CD8-positive, alpha-beta memory T cell (primary cell): ENCODE results near the gene PTPRQ. TPM values are rescaled to one million over a fixed set of nuclear protein-coding genes. Genes with fewer than 3 reads are reported as not detected.

Experiments
- CTCF ChIA-PET: fragments of 350-600 bp; sonication (Branson Sonifier 250); formaldehyde crosslinking; loops from one replicate; lab custom pipeline; 2021; ENCODE audit warnings: antibody characterized with exemption; lab: Charles Lee
- POLR2A ChIA-PET: fragments of 350-600 bp; sonication (Branson Sonifier 250); formaldehyde crosslinking; loops from one replicate; lab custom pipeline; 2021; ENCODE audit warnings: antibody characterized with exemption; lab: Charles Lee
- DNase-seq, 5 donors: peaks; one replicate each; pipeline versions ENCODE4 v3.0.0 to v3.0.0-alpha.2; 2020 to 2022; ENCODE audit warnings: mixed read lengths in 1 of 5
- H3K27ac ChIP-seq: one replicate; pipeline ENCODE4 v1.7.0; 2013; ENCODE audit warnings: low read depth, mild to moderate bottlenecking, low read length, moderate library complexity
- H3K27me3 ChIP-seq: 2 replicates; pipeline ENCODE4 v1.7.0; 2013; ENCODE audit warnings: low read length, mild to moderate bottlenecking; ENCODE audit not compliant: insufficient read depth, poor library complexity, severe bottlenecking
- H3K36me3 ChIP-seq: 2 replicates; pipeline ENCODE4 v1.7.0; 2013; ENCODE audit warnings: mild to moderate bottlenecking, low read length, moderate library complexity; ENCODE audit not compliant: insufficient read depth
- H3K4me1 ChIP-seq: 2 replicates; pipeline ENCODE4 v1.7.0; 2013; ENCODE audit warnings: mild to moderate bottlenecking, low read length, moderate library complexity; ENCODE audit not compliant: insufficient read depth
- H3K4me3 ChIP-seq: 2 replicates; pipeline ENCODE4 v1.7.0; 2013; ENCODE audit warnings: mild to moderate bottlenecking, low read length
- H3K9me3 ChIP-seq: 2 replicates; pipeline ENCODE4 v1.7.0; 2013; ENCODE audit warnings: mild to moderate bottlenecking, low read length
- H3K27ac Mint-ChIP-seq, 8 donors: one replicate each; pipeline ENCODE4 v1.8.0; 2020 to 2021; ENCODE audit warnings: mixed read lengths in 8 of 8, mild to moderate bottlenecking in 6 of 8, inconsistent platforms in 3 of 8, moderate library complexity in 3 of 8
- H3K27me3 Mint-ChIP-seq, 2 donors: one replicate each; pipeline ENCODE4 v1.8.0; 2020 to 2021; ENCODE audit warnings: mixed read lengths in 2 of 2, mild to moderate bottlenecking in 1 of 2, moderate library complexity in 1 of 2
- H3K36me3 Mint-ChIP-seq, 3 donors: one replicate each; pipeline ENCODE4 v1.8.0; 2020 to 2021; ENCODE audit warnings: mixed read lengths in 3 of 3, inconsistent platforms in 1 of 3, mild to moderate bottlenecking in 1 of 3
- H3K4me1 Mint-ChIP-seq, 3 donors: one replicate each; pipeline ENCODE4 v1.8.0; 2020 to 2021; ENCODE audit warnings: mixed read lengths in 3 of 3, inconsistent platforms in 1 of 3, mild to moderate bottlenecking in 1 of 3
- H3K4me3 Mint-ChIP-seq, 7 donors: one replicate each; pipeline ENCODE4 v1.8.0; 2020 to 2021; ENCODE audit warnings: mixed read lengths in 7 of 7, mild to moderate bottlenecking in 6 of 7, moderate library complexity in 4 of 7, inconsistent platforms in 2 of 7
- H3K9me3 Mint-ChIP-seq, 5 donors: one replicate each; pipeline ENCODE4 v1.8.0; 2020 to 2022; ENCODE audit warnings: mixed read lengths in 5 of 5, mild to moderate bottlenecking in 3 of 5, moderate library complexity in 2 of 5, inconsistent platforms in 1 of 5
- polyA plus RNA-seq: library from polyadenylated mRNA; unstranded; fragments of 300-500 nt; fragmentation: Illumina TruSeq; gene quantifications from one replicate; pipeline ENCODE4 v1.2.3, GENCODE V29; 2021
- total RNA-seq, 2 experiments: library from RNA; stranded (reverse); gene quantifications; one replicate each; pipeline ENCODE4 v1.2.3, GENCODE V29; 2021

The PTPRQ gene
- total and polyA plus RNA-seq, 3 experiments from 2014 or later = not detected

DNA sequence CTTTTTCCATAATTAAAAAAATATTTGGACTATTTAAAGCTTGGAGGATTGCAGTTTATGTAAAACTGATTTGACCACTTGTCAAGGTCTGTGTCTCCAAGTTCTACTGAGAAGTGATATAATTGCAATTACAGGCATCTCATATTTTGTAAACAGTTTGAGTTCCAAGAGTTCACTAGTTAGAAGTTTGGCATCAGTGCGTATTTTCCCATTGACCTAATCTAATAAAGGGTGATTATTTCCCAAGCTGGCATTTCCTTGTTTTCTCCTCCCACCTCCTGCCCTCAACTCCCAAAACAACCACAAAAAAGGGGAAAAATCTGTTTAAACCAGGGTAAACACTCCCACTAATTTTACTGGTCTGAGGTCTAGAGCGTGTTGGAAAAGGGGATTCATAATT, 260.4 kb downstream of the PTPRQ start:
- H3K27me3 ChIP-seq = no peaks in the 10 kb centered on the region

DNA sequence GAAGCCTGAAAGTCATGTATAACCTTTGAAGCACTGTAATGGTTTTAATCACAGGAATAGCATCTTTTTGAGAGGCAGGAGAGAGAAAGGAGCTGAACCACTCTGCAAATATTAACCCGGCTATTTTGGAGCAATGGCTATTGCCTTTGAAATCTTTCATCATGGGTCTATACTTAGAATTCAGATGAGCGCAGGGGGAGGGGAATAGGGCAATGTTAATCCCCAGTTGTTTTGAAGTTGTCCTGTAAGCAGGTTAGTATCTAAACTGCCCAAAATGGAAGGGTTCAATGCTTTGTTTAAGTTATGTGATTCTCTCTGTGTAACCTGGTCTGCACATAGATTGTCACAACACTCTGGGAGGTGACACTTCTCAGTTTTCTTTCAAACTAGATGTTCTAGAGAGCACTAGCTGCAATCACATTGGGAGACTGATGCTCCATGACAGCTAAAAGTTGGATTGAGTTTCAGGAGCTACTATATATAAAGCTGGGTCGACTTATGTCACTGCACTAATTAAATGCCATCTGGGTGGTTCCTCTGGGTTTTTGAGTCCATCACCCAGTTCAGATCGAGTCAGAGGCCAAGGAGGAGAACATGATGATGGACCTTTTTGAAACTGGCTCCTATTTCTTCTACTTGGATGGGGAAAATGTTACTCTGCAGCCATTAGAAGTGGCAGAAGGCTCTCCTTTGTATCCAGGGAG, 263.2 kb downstream of the PTPRQ start, which contains the start of gene MYF6:
TSS of gene MYF6 (plus strand) at position 509 of the 704 bp plus-strand sequence. CDS start at position 595, 86 bp downstream.
- Histone ChIP-seq H3K4me1 (no peaks in the 10 kb centered on the region), H3K36me3 (no peaks in the 10 kb centered on the region), H3K27me3 (no peaks in the 10 kb centered on the region), H3K9me3 (no peaks in the 10 kb centered on the region), H3K27ac (no peak within 1 kb of the TSS), H3K4me3 (no peak within 1 kb of the TSS)
- no peak within 1 kb of the TSS for H3K27ac Mint-ChIP-seq
- peaks cover 10 to 20% (median 11%) of the 10 kb centered on the region in 5 donors for H3K9me3 Mint-ChIP-seq
- H3K4me3 Mint-ChIP-seq = peak within 1 kb of the TSS in 1 of 7 donors; percentile 40
- peaks cover 14 to 23% of the 10 kb centered on the region in 2 donors for H3K27me3 Mint-ChIP-seq
- CTCF ChIA-PET = no interaction called here
- no peak for DNase-seq
- no peaks in the 10 kb centered on the region for H3K4me1 Mint-ChIP-seq
- POLR2A ChIA-PET = no interaction called here
- no peaks in the 10 kb centered on the region for H3K36me3 Mint-ChIP-seq

More for the DNA sequence above, 260.4 kb downstream of the PTPRQ start:
- no peak overlapping the region for H3K4me3 ChIP-seq
- ChIA-PET POLR2A (no interaction called here), CTCF (no interaction called here)
- peaks cover 3 to 14% (median 10%) of the 10 kb centered on the region in 5 donors for H3K9me3 Mint-ChIP-seq
- H3K27ac Mint-ChIP-seq = no peak overlapping the region
- no peak overlapping the region for H3K27ac ChIP-seq
- H3K9me3 ChIP-seq = no peaks in the 10 kb centered on the region
- no peaks in the 10 kb centered on the region for H3K36me3 Mint-ChIP-seq
- H3K36me3 ChIP-seq = no peaks in the 10 kb centered on the region
- H3K4me1 ChIP-seq = no peaks in the 10 kb centered on the region
- no peak overlapping the region for H3K4me3 Mint-ChIP-seq
- H3K27me3 Mint-ChIP-seq = peaks cover 5 to 22% of the 10 kb centered on the region in 2 donors
- DNase-seq = no peak
- no peaks in the 10 kb centered on the region for H3K4me1 Mint-ChIP-seq

DNA sequence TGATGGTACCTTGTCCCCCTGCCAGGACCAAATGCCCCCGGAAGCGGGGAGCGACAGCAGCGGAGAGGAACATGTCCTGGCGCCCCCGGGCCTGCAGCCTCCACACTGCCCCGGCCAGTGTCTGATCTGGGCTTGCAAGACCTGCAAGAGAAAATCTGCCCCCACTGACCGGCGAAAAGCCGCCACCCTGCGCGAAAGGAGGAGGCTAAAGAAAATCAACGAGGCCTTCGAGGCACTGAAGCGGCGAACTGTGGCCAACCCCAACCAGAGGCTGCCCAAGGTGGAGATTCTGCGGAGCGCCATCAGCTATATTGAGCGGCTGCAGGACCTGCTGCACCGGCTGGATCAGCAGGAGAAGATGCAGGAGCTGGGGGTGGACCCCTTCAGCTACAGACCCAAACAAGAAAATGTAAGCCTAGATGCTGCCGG, 263.8 kb downstream of the PTPRQ start:
- peaks cover 10 to 20% (median 12%) of the 10 kb centered on the region in 5 donors for H3K9me3 Mint-ChIP-seq
- H3K36me3 Mint-ChIP-seq = no peaks in the 10 kb centered on the region
- no peaks in the 10 kb centered on the region for H3K27me3 ChIP-seq
- H3K4me3 ChIP-seq = no peak overlapping the region
- H3K27ac Mint-ChIP-seq = no peak overlapping the region
- H3K36me3 ChIP-seq = no peaks in the 10 kb centered on the region
- no peak overlapping the region for H3K4me3 Mint-ChIP-seq
- H3K27me3 Mint-ChIP-seq = peaks cover 14 to 23% of the 10 kb centered on the region in 2 donors
- ChIA-PET POLR2A (no interaction called here), CTCF (no interaction called here)
- H3K27ac ChIP-seq = no peak overlapping the region
- no peaks in the 10 kb centered on the region for H3K4me1 ChIP-seq
- H3K4me1 Mint-ChIP-seq = no peaks in the 10 kb centered on the region
- peak in 1 of 5 donors; percentile 45 for DNase-seq
- H3K9me3 ChIP-seq = no peaks in the 10 kb centered on the region

DNA sequence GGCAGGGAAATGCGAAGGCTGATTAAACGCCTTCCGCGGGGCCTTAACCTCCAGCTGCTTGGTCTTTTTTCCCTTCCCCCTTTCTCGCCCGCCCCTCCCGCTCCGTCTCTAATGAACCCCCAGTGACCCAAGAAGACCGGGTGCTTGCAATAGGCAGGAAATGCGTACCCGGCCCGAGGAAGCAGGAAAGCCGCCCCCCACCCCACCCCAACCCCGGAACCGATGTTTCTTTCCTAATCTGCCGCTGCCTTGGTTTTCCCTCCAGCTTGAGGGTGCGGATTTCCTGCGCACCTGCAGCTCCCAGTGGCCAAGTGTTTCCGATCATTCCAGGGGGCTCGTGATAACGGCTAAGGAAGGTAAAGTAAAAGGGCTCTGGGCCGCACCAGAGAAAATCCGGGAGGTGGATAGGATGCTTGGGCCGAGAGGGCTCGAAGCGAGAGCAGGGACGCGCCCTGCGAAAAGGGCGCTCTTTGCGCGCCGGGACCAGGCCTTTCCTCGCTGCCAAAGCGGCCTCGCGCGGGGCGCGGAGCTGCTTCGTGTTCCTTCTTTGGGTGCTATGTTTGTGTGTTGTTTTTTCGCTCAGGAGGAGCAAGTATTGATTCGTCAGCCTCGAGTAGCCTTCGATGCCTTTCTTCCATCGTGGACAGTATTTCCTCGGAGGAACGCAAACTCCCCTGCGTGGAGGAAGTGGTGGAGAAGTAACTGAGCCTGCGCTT, 264.4 kb downstream of the PTPRQ start:
- ChIA-PET CTCF (no interaction called here), POLR2A (no interaction called here)
- Mint-ChIP-seq H3K36me3 (no peaks in the 10 kb centered on the region), H3K4me1 (no peaks in the 10 kb centered on the region), H3K27me3 (peaks cover 14 to 23% of the 10 kb centered on the region in 2 donors), H3K4me3 (no peak overlapping the region), H3K27ac (no peak overlapping the region), H3K9me3 (peaks cover 9 to 20% (median 11%) of the 10 kb centered on the region in 5 donors)
- Histone ChIP-seq H3K9me3 (no peaks in the 10 kb centered on the region), H3K27ac (no peak overlapping the region), H3K4me1 (no peaks in the 10 kb centered on the region), H3K36me3 (no peaks in the 10 kb centered on the region), H3K27me3 (no peaks in the 10 kb centered on the region), H3K4me3 (no peak overlapping the region)
- DNase-seq = no peak

DNA sequence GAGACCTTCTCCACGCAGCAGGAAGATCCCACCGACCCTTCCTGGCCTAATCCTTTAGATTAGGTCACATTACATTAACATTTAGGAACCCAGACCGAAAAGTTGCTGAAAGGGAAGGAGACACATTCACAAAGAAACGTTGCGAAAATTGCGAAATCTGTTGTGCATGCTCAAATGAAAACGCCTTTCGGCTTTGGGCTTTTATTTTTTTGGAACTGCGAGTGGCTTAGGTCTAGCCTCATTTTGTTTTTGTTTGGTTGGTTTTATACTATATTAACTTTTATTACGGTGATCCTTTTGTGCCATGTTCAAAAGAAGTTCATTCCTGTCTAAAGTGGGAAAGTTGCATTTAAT, 264.9 kb downstream of the PTPRQ start:
- H3K27me3 ChIP-seq = no peaks in the 10 kb centered on the region
- DNase-seq = no peak
- H3K36me3 Mint-ChIP-seq = no peaks in the 10 kb centered on the region
- ChIA-PET POLR2A (no interaction called here), CTCF (no interaction called here)
- peaks cover 9 to 20% (median 12%) of the 10 kb centered on the region in 5 donors for H3K9me3 Mint-ChIP-seq
- no peaks in the 10 kb centered on the region for H3K4me1 Mint-ChIP-seq
- H3K4me3 ChIP-seq = no peak overlapping the region
- H3K27ac Mint-ChIP-seq = no peak overlapping the region
- no peaks in the 10 kb centered on the region for H3K4me1 ChIP-seq
- H3K36me3 ChIP-seq = no peaks in the 10 kb centered on the region
- H3K27me3 Mint-ChIP-seq = peaks cover 14 to 27% of the 10 kb centered on the region in 2 donors
- no peak overlapping the region for H3K27ac ChIP-seq
- H3K9me3 ChIP-seq = no peaks in the 10 kb centered on the region
- H3K4me3 Mint-ChIP-seq = no peak overlapping the region

DNA sequence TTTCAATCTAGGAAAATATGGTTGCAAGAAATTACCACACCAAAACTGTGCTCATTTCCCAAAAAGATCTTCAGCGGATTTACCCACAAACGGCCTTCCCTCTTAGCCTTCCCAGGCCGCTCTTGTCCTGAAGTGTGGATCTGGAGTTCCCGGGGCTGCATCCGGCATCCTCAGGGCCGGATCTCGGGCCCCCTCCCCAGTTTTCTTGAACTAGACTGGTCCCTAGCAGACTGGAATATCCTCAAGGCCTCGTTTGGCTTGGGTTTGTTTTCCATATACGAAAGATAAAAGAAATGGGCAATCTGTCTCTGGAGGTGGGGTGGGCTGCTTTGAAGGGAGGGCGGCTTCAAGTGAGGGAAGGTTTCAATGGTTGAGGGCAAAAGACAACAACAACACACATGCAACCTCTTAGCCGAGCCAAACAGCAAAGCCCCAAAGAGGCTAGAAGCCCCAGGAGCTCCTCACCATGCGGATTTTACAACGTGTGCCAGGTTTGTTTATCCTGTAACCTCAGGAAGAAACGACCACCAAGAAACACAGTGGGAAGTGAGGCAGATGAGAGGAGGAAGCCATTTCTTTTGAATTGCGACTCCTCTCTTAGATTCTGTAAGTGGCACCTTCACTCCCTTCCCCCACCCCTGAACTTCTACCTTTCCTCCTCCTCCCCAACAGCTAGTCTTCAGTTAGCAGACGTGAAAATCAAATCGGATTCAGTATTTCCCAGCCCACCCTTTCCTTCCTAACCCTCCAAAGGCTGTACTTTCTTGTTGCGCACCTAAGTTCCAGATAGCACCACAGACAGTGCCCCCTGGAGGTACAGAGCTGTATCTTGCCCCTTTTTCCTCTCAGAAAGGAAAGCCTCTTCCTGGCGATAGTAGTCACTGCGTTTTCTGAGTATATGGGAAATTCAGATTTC, 266.0 kb downstream of the PTPRQ start:
- Histone ChIP-seq H3K27ac (no peak overlapping the region), H3K36me3 (no peaks in the 10 kb centered on the region), H3K27me3 (no peaks in the 10 kb centered on the region), H3K4me3 (no peak overlapping the region), H3K4me1 (no peaks in the 10 kb centered on the region), H3K9me3 (no peaks in the 10 kb centered on the region)
- no peak for DNase-seq
- Mint-ChIP-seq H3K9me3 (peaks cover 10 to 20% (median 12%) of the 10 kb centered on the region in 5 donors), H3K27ac (no peak overlapping the region), H3K4me3 (no peak overlapping the region), H3K27me3 (peaks cover 16 to 35% of the 10 kb centered on the region in 2 donors), H3K36me3 (no peaks in the 10 kb centered on the region), H3K4me1 (no peaks in the 10 kb centered on the region)
- POLR2A ChIA-PET = no interaction called here
- CTCF ChIA-PET = no interaction called here

DNA sequence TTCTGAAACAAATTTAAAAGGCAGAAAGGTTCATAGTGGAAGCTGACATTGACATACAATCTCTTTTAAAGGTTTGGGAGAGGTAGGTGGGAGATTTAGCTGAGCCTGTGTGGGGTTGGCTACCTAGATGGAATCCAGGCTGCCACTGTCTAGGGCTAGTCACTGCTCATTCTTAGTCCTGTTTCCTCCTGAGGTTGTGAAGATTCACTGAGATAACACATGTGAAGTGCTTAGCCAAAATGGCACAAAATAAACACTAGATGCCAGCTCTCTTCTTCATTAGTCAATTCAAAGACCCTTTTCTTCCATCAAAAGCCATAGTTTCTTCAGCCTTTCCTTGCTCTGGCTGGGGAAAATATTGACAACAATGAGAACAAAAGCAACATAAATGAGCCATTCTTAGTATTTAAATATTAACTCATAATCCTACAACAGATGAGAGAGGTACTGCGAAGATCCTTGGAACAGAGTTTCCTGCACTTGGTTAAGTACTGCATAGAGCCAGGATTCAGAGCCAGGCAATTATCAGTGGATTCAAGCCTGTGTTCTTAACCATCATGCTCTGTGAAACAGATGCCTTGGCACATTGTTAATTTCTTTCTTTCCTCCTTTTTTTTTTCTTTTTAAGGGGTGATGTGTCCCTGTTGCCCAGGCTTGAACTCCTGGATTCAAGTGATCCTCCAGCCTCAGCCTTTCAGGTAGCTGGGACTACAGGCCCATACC, 266.9 kb downstream of the PTPRQ start:
- Mint-ChIP-seq H3K27me3 (peaks cover 16 to 34% of the 10 kb centered on the region in 2 donors), H3K4me3 (no peak overlapping the region), H3K9me3 (peaks cover 9 to 17% (median 11%) of the 10 kb centered on the region in 5 donors), H3K36me3 (no peaks in the 10 kb centered on the region), H3K27ac (no peak overlapping the region), H3K4me1 (no peaks in the 10 kb centered on the region)
- POLR2A ChIA-PET = no interaction called here
- Histone ChIP-seq H3K27me3 (no peaks in the 10 kb centered on the region), H3K36me3 (no peaks in the 10 kb centered on the region), H3K4me3 (no peak overlapping the region), H3K27ac (no peak overlapping the region), H3K4me1 (no peaks in the 10 kb centered on the region), H3K9me3 (no peaks in the 10 kb centered on the region)
- no peak for DNase-seq
- CTCF ChIA-PET = no interaction called here
